Measurements from ENCODE around the gene MYH6. TPM values are rescaled to one million over a fixed set of nuclear protein-coding genes. Genes with fewer than 3 reads are reported as not detected.
"Not testable (repeated sequence)": the region's sequence is repeated elsewhere in the genome, so short reads cannot be mapped to it uniquely, and the experiment has no call there.

MYH6 gene
- total and polyA plus RNA-seq, 4 donors: 0.67 to 11.5 TPM; not detected in 2

DNA sequence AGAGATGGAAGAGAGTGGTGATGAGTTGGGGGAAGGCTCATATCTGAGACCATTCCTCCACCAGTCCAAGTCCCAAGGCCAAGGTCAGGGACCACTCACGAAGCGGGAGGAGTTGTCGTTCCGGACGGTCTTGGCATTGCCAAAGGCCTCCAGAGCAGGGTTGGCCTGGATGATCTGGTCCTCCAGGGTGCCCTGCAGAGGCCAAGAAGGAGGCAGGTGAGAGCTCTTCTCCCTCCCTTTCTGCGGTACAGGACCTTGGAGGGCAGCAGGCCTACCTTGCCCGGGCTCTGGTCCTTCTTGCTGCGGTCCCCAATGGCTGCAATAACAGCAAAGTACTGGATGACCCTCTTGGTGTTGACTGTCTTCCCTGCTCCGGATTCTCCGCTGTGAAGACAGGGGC, 23.4 kb upstream of the MYH6 start:
- intact Hi-C loops (cut with DNase I): no loop called here
- no peaks in the 10 kb centered on the region for H3K9me3 ChIP-seq (ENCODE audit: control insufficient read depth, low read length)
- H3K36me3 ChIP-seq (ENCODE audit: control insufficient read depth in 1 of 2, insufficient read depth in 2 of 2, low read length in 1 of 2): no peaks in the 10 kb centered on the region
- ATAC-seq (ENCODE audit: low FRiP score) (no peak), DNase-seq (peak in 1 of 2 donors; percentile 57)
- H3K27me3 ChIP-seq (ENCODE audit: control insufficient read depth in 1 of 2, insufficient read depth in 2 of 2, low read length in 1 of 2): no peaks in the 10 kb centered on the region
- 88 to 93% methylated on average over 10 of the region's 10 CpGs for WGBS, 2 donors
- no peak overlapping the region for H3K4me3 ChIP-seq (ENCODE audit: low read length in 2 of 2)
- no peak overlapping the region for H3K27ac ChIP-seq (ENCODE audit: low read depth in 1 of 2, low read length in 2 of 2)
- no peaks in the 10 kb centered on the region for H3K4me1 ChIP-seq (ENCODE audit: control insufficient read depth in 1 of 2, insufficient read depth in 2 of 2, low read length in 2 of 2)

- intact Hi-C loops (cut with DNase I): no loop called here
- Histone ChIP-seq H3K27me3 (ENCODE audit: control insufficient read depth in 1 of 2, insufficient read depth in 2 of 2, low read length in 1 of 2) (no peaks in the 10 kb centered on the region), H3K36me3 (ENCODE audit: control insufficient read depth in 1 of 2, insufficient read depth in 2 of 2, low read length in 1 of 2) (no peaks in the 10 kb centered on the region), H3K4me1 (ENCODE audit: control insufficient read depth in 1 of 2, insufficient read depth in 2 of 2, low read length in 2 of 2) (no peaks in the 10 kb centered on the region), H3K9me3 (ENCODE audit: control insufficient read depth, low read length) (no peaks in the 10 kb centered on the region), H3K27ac (ENCODE audit: low read depth in 1 of 2, low read length in 2 of 2) (no peak overlapping the region), H3K4me3 (ENCODE audit: low read length in 2 of 2) (no peak overlapping the region)
- WGBS, 2 donors: 23 to 38% methylated on average over 2 of the region's 2 CpGs
- ATAC-seq (ENCODE audit: low FRiP score): no peak
- no peak for DNase-seq
Observed at GRCh38 chr14:23430723-23431085, 22.6 kb upstream of the MYH6 start.

- no peak for ATAC-seq (ENCODE audit: low FRiP score)
- DNase-seq: peak in 1 of 2 donors; percentile 54
Observed at GRCh38 chr14:23430016-23430722, 22.1 kb upstream of the MYH6 start.

GRCh38 chr14:23428686-23429495, 20.8 kb upstream of the MYH6 start:
- WGBS, 2 donors: 84 to 87% methylated on average over 13 of the region's 13 CpGs
- DNase-seq: peak in 1 of 2 donors; percentile 37
- Histone ChIP-seq H3K4me3 (ENCODE audit: low read length in 2 of 2) (no peak overlapping the region), H3K27ac (ENCODE audit: low read depth in 1 of 2, low read length in 2 of 2) (no peak overlapping the region), H3K36me3 (ENCODE audit: control insufficient read depth in 1 of 2, insufficient read depth in 2 of 2, low read length in 1 of 2) (no peaks in the 10 kb centered on the region), H3K27me3 (ENCODE audit: control insufficient read depth in 1 of 2, insufficient read depth in 2 of 2, low read length in 1 of 2) (no peaks in the 10 kb centered on the region), H3K4me1 (ENCODE audit: control insufficient read depth in 1 of 2, insufficient read depth in 2 of 2, low read length in 2 of 2) (no peaks in the 10 kb centered on the region), H3K9me3 (ENCODE audit: control insufficient read depth, low read length) (no peaks in the 10 kb centered on the region)
- intact Hi-C loops (cut with DNase I): no loop called here
- no peak for ATAC-seq (ENCODE audit: low FRiP score)

More at GRCh38 chr14:23430016-23430722, 22.1 kb upstream of the MYH6 start:
- no peak overlapping the region for H3K27ac ChIP-seq (ENCODE audit: low read depth in 1 of 2, low read length in 2 of 2)
- H3K27me3 ChIP-seq (ENCODE audit: control insufficient read depth in 1 of 2, insufficient read depth in 2 of 2, low read length in 1 of 2): no peaks in the 10 kb centered on the region
- intact Hi-C loops (cut with DNase I): no loop called here
- H3K9me3 ChIP-seq (ENCODE audit: control insufficient read depth, low read length): no peaks in the 10 kb centered on the region
- 79% methylated on average over 10 of the region's 10 CpGs for WGBS, 2 donors
- no peak overlapping the region for H3K4me3 ChIP-seq (ENCODE audit: low read length in 2 of 2)
- no peaks in the 10 kb centered on the region for H3K4me1 ChIP-seq (ENCODE audit: control insufficient read depth in 1 of 2, insufficient read depth in 2 of 2, low read length in 2 of 2)
- H3K36me3 ChIP-seq (ENCODE audit: control insufficient read depth in 1 of 2, insufficient read depth in 2 of 2, low read length in 1 of 2): no peaks in the 10 kb centered on the region

GRCh38 chr14:23425798-23426197, 17.7 kb upstream of the MYH6 start:
- H3K4me1 ChIP-seq (ENCODE audit: control insufficient read depth in 1 of 2, insufficient read depth in 2 of 2, low read length in 2 of 2); intact Hi-C loops (cut with DNase I); H3K27ac ChIP-seq (ENCODE audit: low read depth in 1 of 2, low read length in 2 of 2); H3K4me3 ChIP-seq (ENCODE audit: low read length in 2 of 2); ATAC-seq (ENCODE audit: low FRiP score); H3K36me3 ChIP-seq (ENCODE audit: control insufficient read depth in 1 of 2, insufficient read depth in 2 of 2, low read length in 1 of 2); H3K9me3 ChIP-seq (ENCODE audit: control insufficient read depth, low read length); H3K27me3 ChIP-seq (ENCODE audit: control insufficient read depth in 1 of 2, insufficient read depth in 2 of 2, low read length in 1 of 2): not testable (repeated sequence)
- DNase-seq: peak in 1 of 2 donors; percentile 21
- 87 to 88% methylated on average over 6 of the region's 6 CpGs for WGBS, 2 donors

DNA sequence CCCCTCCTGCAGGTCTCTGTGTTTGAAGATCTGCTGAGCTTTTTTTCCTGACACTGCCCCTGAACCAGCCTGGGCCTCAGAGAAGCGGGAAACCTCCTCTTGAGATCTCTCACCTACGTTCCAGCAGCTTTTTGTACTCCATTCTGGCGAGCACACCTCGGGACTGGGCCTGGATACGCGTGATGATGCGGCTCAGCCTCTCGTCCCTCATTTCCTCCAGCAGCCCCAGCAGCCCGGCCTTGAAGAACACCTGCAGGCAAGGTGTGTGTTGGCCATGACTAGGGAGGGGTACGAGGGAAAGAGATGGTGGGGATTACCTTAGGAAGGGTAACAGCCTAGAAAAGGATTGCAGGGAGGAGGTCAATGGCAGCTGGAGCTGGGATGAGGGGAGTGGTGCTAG, 17.1 kb upstream of the MYH6 start:
- intact Hi-C loops (cut with DNase I): no loop called here
- Histone ChIP-seq H3K9me3 (ENCODE audit: control insufficient read depth, low read length) (no peaks in the 10 kb centered on the region), H3K27me3 (ENCODE audit: control insufficient read depth in 1 of 2, insufficient read depth in 2 of 2, low read length in 1 of 2) (no peaks in the 10 kb centered on the region), H3K36me3 (ENCODE audit: control insufficient read depth in 1 of 2, insufficient read depth in 2 of 2, low read length in 1 of 2) (no peaks in the 10 kb centered on the region), H3K4me1 (ENCODE audit: control insufficient read depth in 1 of 2, insufficient read depth in 2 of 2, low read length in 2 of 2) (no peaks in the 10 kb centered on the region), H3K4me3 (ENCODE audit: low read length in 2 of 2) (no peak overlapping the region), H3K27ac (ENCODE audit: low read depth in 1 of 2, low read length in 2 of 2) (no peak overlapping the region)
- peak in 1 of 2 donors; percentile 59 for DNase-seq
- WGBS, 2 donors: 79 to 83% methylated on average over 10 of the region's 10 CpGs
- no peak for ATAC-seq (ENCODE audit: low FRiP score)

GRCh38 chr14:23423657-23424056, 15.6 kb upstream of the MYH6 start:
- Histone ChIP-seq H3K4me1 (ENCODE audit: control insufficient read depth in 1 of 2, insufficient read depth in 2 of 2, low read length in 2 of 2) (no peaks in the 10 kb centered on the region), H3K27me3 (ENCODE audit: control insufficient read depth in 1 of 2, insufficient read depth in 2 of 2, low read length in 1 of 2) (no peaks in the 10 kb centered on the region), H3K36me3 (ENCODE audit: control insufficient read depth in 1 of 2, insufficient read depth in 2 of 2, low read length in 1 of 2) (no peaks in the 10 kb centered on the region), H3K4me3 (ENCODE audit: low read length in 2 of 2) (no peak overlapping the region), H3K9me3 (ENCODE audit: control insufficient read depth, low read length) (no peaks in the 10 kb centered on the region), H3K27ac (ENCODE audit: low read depth in 1 of 2, low read length in 2 of 2) (no peak overlapping the region)
- DNase-seq: no peak
- ATAC-seq (ENCODE audit: low FRiP score): no peak
- intact Hi-C loops (cut with DNase I): no loop called here
- 86 to 87% methylated on average over 6 of the region's 6 CpGs for WGBS, 2 donors

GRCh38 chr14:23421594-23421993, 13.5 kb upstream of the MYH6 start:
- intact Hi-C loops (cut with DNase I): no loop called here
- no peaks in the 10 kb centered on the region for H3K36me3 ChIP-seq (ENCODE audit: control insufficient read depth in 1 of 2, insufficient read depth in 2 of 2, low read length in 1 of 2)
- no peak for ATAC-seq (ENCODE audit: low FRiP score)

DNA sequence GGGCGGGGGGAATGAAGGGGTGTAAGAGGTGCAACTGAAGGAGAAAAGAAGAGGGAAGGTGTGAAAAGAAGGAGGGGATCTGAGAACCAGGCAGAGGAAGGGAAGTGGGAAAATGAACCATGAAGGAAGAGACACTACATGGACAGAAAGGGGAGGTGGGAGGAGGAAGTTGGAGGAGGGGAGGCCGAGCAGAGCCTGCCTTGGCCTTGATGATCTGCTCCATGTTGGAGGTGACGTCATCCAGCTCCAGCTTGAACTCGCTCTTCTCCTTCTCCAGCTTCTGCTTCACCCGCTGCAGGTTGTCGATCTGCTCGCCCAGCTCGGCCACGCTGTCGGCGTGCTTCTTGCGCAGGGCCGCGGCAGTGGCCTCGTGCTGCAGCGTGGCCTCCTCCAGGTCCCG, 11.6 kb upstream of the MYH6 start:
- H3K4me3 ChIP-seq (ENCODE audit: low read length in 2 of 2); H3K36me3 ChIP-seq (ENCODE audit: control insufficient read depth in 1 of 2, insufficient read depth in 2 of 2, low read length in 1 of 2); H3K4me1 ChIP-seq (ENCODE audit: control insufficient read depth in 1 of 2, insufficient read depth in 2 of 2, low read length in 2 of 2); DNase-seq; intact Hi-C loops (cut with DNase I); H3K9me3 ChIP-seq (ENCODE audit: control insufficient read depth, low read length); H3K27ac ChIP-seq (ENCODE audit: low read depth in 1 of 2, low read length in 2 of 2); H3K27me3 ChIP-seq (ENCODE audit: control insufficient read depth in 1 of 2, insufficient read depth in 2 of 2, low read length in 1 of 2); ATAC-seq (ENCODE audit: low FRiP score): not testable (repeated sequence)
- 71 to 75% methylated on average over 3 of the region's 17 CpGs for WGBS, 2 donors

More at GRCh38 chr14:23421594-23421993, 13.5 kb upstream of the MYH6 start:
- no peak for DNase-seq
- H3K9me3 ChIP-seq (ENCODE audit: control insufficient read depth, low read length): no peaks in the 10 kb centered on the region
- H3K27me3 ChIP-seq (ENCODE audit: control insufficient read depth in 1 of 2, insufficient read depth in 2 of 2, low read length in 1 of 2): no peaks in the 10 kb centered on the region
- H3K4me3 ChIP-seq (ENCODE audit: low read length in 2 of 2): no peak overlapping the region
- no peak overlapping the region for H3K27ac ChIP-seq (ENCODE audit: low read depth in 1 of 2, low read length in 2 of 2)
- H3K4me1 ChIP-seq (ENCODE audit: control insufficient read depth in 1 of 2, insufficient read depth in 2 of 2, low read length in 2 of 2): no peaks in the 10 kb centered on the region

All from aorta (tissue), 5 donors.